T-helper 2 cell treated with Interferon-gamma antibody and Interleukin-4, amounts not matched to agents 100 ng/mL and 5 ng/mL, for 36 hours (primary cell): ENCODE results near the gene DAP. TPM values are rescaled to one million over a fixed set of nuclear protein-coding genes. Genes with fewer than 3 reads are reported as not detected.

Source experiments
- intact Hi-C: fragments of 100-400 bp; cut with micrococcal nuclease; formaldehyde crosslinking; loops from one replicate; pipeline ENCODE4 v1.15.1; 2023
- total RNA-seq: library from RNA; stranded (reverse); gene quantifications from 2 replicates; pipeline ENCODE4 v1.2.3, GENCODE V29; 2022

Gene DAP
- total RNA-seq, 1 donor from 2014 or later = 65.8 TPM

GRCh38 chr5:10658265-10658664 lies 102.8 kb downstream of the DAP start:
- intact Hi-C loops = no loop called here

- intact Hi-C loops = no loop called here
These were observed 104.8 kb downstream of the DAP start for GRCh38 chr5:10655972-10656830.

- intact Hi-C loops = no loop called here
These were observed 105.7 kb downstream of the DAP start for GRCh38 chr5:10655161-10655971.

- intact Hi-C loops = no loop called here
These were observed 106.5 kb downstream of the DAP start for GRCh38 chr5:10654566-10654965.

- intact Hi-C loops = no loop called here
These were observed 107.2 kb downstream of the DAP start for GRCh38 chr5:10653751-10654400.

GRCh38 chr5:10653043-10653442 lies 108.0 kb downstream of the DAP start:
- intact Hi-C loops = no loop called here

- intact Hi-C loops = no loop called here
These were observed 108.4 kb downstream of the DAP start for GRCh38 chr5:10652606-10653005.

GRCh38 chr5:10652151-10652550 lies 108.9 kb downstream of the DAP start:
- intact Hi-C loops = no loop called here

GRCh38 chr5:10649666-10650380 lies 111.2 kb downstream of the DAP start:
- intact Hi-C loops = no loop called here

- intact Hi-C loops = no loop called here
These were observed 112.0 kb downstream of the DAP start for GRCh38 chr5:10648806-10649665.

GRCh38 chr5:10647640-10648039 lies 113.4 kb downstream of the DAP start:
- intact Hi-C loops = no loop called here

- intact Hi-C loops = no loop called here
These were observed 115.4 kb downstream of the DAP start for GRCh38 chr5:10645671-10646070.

- intact Hi-C loops = no loop called here
These were observed 115.9 kb downstream of the DAP start for GRCh38 chr5:10645146-10645545.

- intact Hi-C loops = no loop called here
These were observed 116.8 kb downstream of the DAP start for GRCh38 chr5:10644192-10644591.

- intact Hi-C loops = no loop called here
These were observed 118.7 kb downstream of the DAP start for GRCh38 chr5:10642367-10642766.

GRCh38 chr5:10639846-10640368 lies 121.1 kb downstream of the DAP start:
- intact Hi-C loops = loop anchor here (10.0 kb wide), 1 partner anchor 385 kb away; the partner anchor contains the start of gene CCT5

GRCh38 chr5:10638723-10639122 lies 122.3 kb downstream of the DAP start:
- intact Hi-C loops = loop anchor here (10.0 kb wide), 1 partner anchor 384 kb away; the partner anchor contains the start of gene CCT5

- intact Hi-C loops = loop anchor here (10.0 kb wide), 1 partner anchor 383 kb away; the partner anchor contains the start of gene CCT5
These were observed 123.1 kb downstream of the DAP start for GRCh38 chr5:10637944-10638343.

- intact Hi-C loops = loop anchor here (10.0 kb wide), 1 partner anchor 382 kb away; the partner anchor contains the start of gene CCT5
These were observed 124.5 kb downstream of the DAP start for GRCh38 chr5:10636363-10637142.
